ENCODE measurements around the gene MYBPHL. TPM values are rescaled to one million over a fixed set of nuclear protein-coding genes. Genes with fewer than 3 reads are reported as not detected.
A peak's percentile ranks its signal among the peaks of the same experiment; 100 is the strongest.

The MYBPHL gene
- total and polyA plus RNA-seq, 2 of the 13 experiments (the other 11 are each of a cell fraction or from before 2014, with no cell fraction given) = 3.7 to 3.8 TPM

GRCh38 chr1:109248797-109249629, 57.8 kb downstream of the MYBPHL start, which contains the start of gene CELSR2 (continued):
- TF ChIP-seq JUNB (CRISPR knock-in tag; IDR thresholded peaks at IDR 0.05; ENCODE audit: borderline replicate concordance) = no peak
- peak; percentile 40 for TF ChIP-seq ZFX (CRISPR knock-in tag; IDR thresholded peaks at IDR 0.05; ENCODE audit: low read depth)
- TF ChIP-seq GABPB1 (CRISPR knock-in tag; IDR thresholded peaks at IDR 0.05) = peak; percentile 48; the same call in 1 of the 2 replicates
- no peak for TF ChIP-seq ZNF225 (CRISPR knock-in tag; IDR thresholded peaks at IDR 0.05)
- peak; percentile 42; the same call in 1 of the 2 replicates for TF ChIP-seq NRL (CRISPR knock-in tag; IDR thresholded peaks at IDR 0.05; ENCODE audit: borderline replicate concordance)
- TF ChIP-seq, protein P1, sequence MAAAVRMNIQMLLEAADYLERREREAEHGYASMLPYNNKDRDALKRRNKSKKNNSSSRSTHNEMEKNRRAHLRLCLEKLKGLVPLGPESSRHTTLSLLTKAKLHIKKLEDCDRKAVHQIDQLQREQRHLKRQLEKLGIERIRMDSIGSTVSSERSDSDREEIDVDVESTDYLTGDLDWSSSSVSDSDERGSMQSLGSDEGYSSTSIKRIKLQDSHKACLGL (CRISPR knock-in tag; IDR thresholded peaks at IDR 0.05) = 0 out of 2 replicates have a peak, but pooled peaks have one; percentile 9
- peak; percentile 65 for TF ChIP-seq MAX (IDR thresholded peaks at IDR 0.05)
- no peak for TF ChIP-seq NCOA2 (CRISPR knock-in tag; IDR thresholded peaks at IDR 0.05)
- TF ChIP-seq ZNF777 (CRISPR knock-in tag; IDR thresholded peaks at IDR 0.05) = 0 out of 2 replicates have a peak, but pooled peaks have one; percentile 8
- no peak for TF ChIP-seq RCOR2 (CRISPR knock-in tag; IDR thresholded peaks at IDR 0.05)
- no peak for TF ChIP-seq ZNF839 (CRISPR knock-in tag; IDR thresholded peaks at IDR 0.05; ENCODE audit: borderline replicate concordance)
- TF ChIP-seq ZMYM3 (CRISPR knock-in tag; IDR thresholded peaks at IDR 0.05) = 0 out of 2 replicates have a peak, but pooled peaks have one; percentile 19
- TF ChIP-seq KAT8 (CRISPR knock-in tag; IDR thresholded peaks at IDR 0.05) = peak; percentile 32; the same call in 1 of the 2 replicates
- no peak for TF ChIP-seq REXO4 (CRISPR knock-in tag; IDR thresholded peaks at IDR 0.05; ENCODE audit: borderline replicate concordance)
- no peak for TF ChIP-seq HNRNPLL (IDR thresholded peaks at IDR 0.05; ENCODE audit: low read depth, low read length, poor library complexity, severe bottlenecking)
- TF ChIP-seq, protein P2, sequence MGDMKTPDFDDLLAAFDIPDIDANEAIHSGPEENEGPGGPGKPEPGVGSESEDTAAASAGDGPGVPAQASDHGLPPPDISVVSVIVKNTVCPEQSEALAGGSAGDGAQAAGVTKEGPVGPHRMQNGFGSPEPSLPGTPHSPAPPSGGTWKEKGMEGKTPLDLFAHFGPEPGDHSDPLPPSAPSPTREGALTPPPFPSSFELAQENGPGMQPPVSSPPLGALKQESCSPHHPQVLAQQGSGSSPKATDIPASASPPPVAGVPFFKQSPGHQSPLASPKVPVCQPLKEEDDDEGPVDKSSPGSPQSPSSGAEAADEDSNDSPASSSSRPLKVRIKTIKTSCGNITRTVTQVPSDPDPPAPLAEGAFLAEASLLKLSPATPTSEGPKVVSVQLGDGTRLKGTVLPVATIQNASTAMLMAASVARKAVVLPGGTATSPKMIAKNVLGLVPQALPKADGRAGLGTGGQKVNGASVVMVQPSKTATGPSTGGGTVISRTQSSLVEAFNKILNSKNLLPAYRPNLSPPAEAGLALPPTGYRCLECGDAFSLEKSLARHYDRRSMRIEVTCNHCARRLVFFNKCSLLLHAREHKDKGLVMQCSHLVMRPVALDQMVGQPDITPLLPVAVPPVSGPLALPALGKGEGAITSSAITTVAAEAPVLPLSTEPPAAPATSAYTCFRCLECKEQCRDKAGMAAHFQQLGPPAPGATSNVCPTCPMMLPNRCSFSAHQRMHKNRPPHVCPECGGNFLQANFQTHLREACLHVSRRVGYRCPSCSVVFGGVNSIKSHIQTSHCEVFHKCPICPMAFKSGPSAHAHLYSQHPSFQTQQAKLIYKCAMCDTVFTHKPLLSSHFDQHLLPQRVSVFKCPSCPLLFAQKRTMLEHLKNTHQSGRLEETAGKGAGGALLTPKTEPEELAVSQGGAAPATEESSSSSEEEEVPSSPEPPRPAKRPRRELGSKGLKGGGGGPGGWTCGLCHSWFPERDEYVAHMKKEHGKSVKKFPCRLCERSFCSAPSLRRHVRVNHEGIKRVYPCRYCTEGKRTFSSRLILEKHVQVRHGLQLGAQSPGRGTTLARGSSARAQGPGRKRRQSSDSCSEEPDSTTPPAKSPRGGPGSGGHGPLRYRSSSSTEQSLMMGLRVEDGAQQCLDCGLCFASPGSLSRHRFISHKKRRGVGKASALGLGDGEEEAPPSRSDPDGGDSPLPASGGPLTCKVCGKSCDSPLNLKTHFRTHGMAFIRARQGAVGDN (CRISPR knock-in tag; IDR thresholded peaks at IDR 0.05) = peak; percentile 58
- peak; percentile 37 for TF ChIP-seq YY1 (IDR thresholded peaks at IDR 0.05; ENCODE audit: insufficient read depth, insufficient replicate concordance, low read depth, low read length)
- TF ChIP-seq, protein P3, sequence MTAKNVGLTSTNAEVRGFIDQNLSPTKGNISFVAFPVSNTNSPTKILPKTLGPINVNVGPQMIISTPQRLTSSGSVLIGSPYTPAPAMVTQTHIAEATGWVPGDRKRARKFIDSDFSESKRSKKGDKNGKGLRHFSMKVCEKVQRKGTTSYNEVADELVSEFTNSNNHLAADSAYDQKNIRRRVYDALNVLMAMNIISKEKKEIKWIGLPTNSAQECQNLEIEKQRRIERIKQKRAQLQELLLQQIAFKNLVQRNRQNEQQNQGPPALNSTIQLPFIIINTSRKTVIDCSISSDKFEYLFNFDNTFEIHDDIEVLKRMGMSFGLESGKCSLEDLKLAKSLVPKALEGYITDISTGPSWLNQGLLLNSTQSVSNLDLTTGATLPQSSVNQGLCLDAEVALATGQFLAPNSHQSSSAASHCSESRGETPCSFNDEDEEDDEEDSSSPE (CRISPR knock-in tag; IDR thresholded peaks at IDR 0.05) = peak; percentile 66
- TF ChIP-seq ZNF614 (CRISPR knock-in tag; IDR thresholded peaks at IDR 0.05; ENCODE audit: borderline replicate concordance) = 0 out of 2 replicates have a peak, but pooled peaks have one; percentile 32
- TF ChIP-seq MED1 (CRISPR knock-in tag; IDR thresholded peaks at IDR 0.05) = peak; percentile 21; the same call in 1 of the 2 replicates
- peak; percentile 37; the same call in 1 of the 2 replicates for TF ChIP-seq MAZ (IDR thresholded peaks at IDR 0.05; ENCODE audit: borderline replicate concordance, low read depth, low read length)
- TF ChIP-seq MAZ (CRISPR knock-in tag; IDR thresholded peaks at IDR 0.05; ENCODE audit: low read depth) = no peak
- no peak for TF ChIP-seq SNAI1 (CRISPR knock-in tag; IDR thresholded peaks at IDR 0.05; ENCODE audit: borderline replicate concordance)
- TF ChIP-seq ZNF703 (CRISPR knock-in tag; IDR thresholded peaks at IDR 0.05; ENCODE audit: borderline replicate concordance) = 0 out of 2 replicates have a peak, but pooled peaks have one; percentile 23
